ENCODE measurements around the gene ASH1L.

DNA sequence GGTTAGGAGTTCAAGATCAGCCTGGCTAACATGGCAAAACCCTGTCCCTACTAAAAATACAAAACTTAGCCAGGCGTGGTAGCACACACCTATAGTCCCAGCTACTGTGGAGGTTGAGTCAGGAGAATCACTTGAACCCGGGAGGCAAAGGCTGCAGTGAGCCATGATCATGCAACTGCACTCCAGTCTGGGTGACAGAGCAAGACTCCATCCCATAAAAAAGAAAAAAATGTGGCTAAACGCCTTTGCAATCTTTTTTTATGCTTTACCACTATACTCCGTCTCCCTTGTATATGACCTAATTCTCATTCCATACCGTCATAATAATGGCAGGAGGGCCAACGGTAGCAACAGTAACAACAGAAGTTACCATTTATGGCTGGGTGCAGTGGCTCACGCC is 109.5 kb downstream of the ASH1L start:
- TF ChIP-seq POLR2A (IDR thresholded peaks at IDR 0.05; ENCODE audit: low read depth, low read length) (no peak), POLR2AphosphoS5 (IDR thresholded peaks at IDR 0.05; ENCODE audit: low read depth, low read length) (no peak), TAF1 (IDR thresholded peaks at IDR 0.05; ENCODE audit: low read depth, low read length) (no peak), POU2F2 (IDR thresholded peaks at IDR 0.05; ENCODE audit: low read depth, low read length) (no peak), SPI1 (IDR thresholded peaks at IDR 0.05; ENCODE audit: low read depth, low read length) (no peak)

Data from GM12891 (cell line).